Spleen (tissue), 7 donors: ENCODE data around the gene LRRC7.

Experiments
- CTCF ChIP-seq, 11 experiments: fragments of 200-600 bp in 7 of 11; fragments of 450-650 bp in 4 of 11; sonication (generic) in 4 of 11; IDR thresholded peaks in 8 of 11; conservative IDR thresholded peaks in 3 of 11; 1 replicate in 7 of 11; 2 replicates in 4 of 11; pipeline versions ENCODE4 v1.4.0 to v1.8.0; 2016 to 2021; ENCODE audit warnings: antibody characterized with exemption in 11 of 11, inconsistent platforms in 4 of 11, mild to moderate bottlenecking in 1 of 11
- POLR2A ChIP-seq, 3 donors: fragments of 450-650 bp; IDR thresholded peaks; one replicate each; pipeline ENCODE4 v1.5.1; 2017; ENCODE audit warnings: antibody characterized with exemption in 3 of 3, mild to moderate bottlenecking in 1 of 3
- donor health status: DM: no; HTN: no; CAD: no; lungs with moderate emphysema.
- donor health status: DM: no; HTN: no; CAD: no.
- donor health status: DM: no; HTN: no; CAD: no.

- TF ChIP-seq CTCF (IDR thresholded peaks at IDR 0.05 in 8 of 11, conservative IDR thresholded peaks at IDR 0.05 in 3 of 11) (no peak), POLR2A (IDR thresholded peaks at IDR 0.05) (no peak)
Measured at GRCh38 chr1:69649383-69649990, 81.8 kb downstream of the LRRC7 start.
